Liver (tissue), 3 donors: Measurements from ENCODE around the gene STK33.

Experiments
- CTCF ChIP-seq: fragments of 150-350 bp; IDR thresholded peaks from 2 replicates; pipeline ENCODE4 v1.5.1; 2017; ENCODE audit warnings: improper control_type of control experiment, low read depth, low read length; ENCODE audit not compliant: missing input control
- REST ChIP-seq: IDR thresholded peaks from 2 replicates; pipeline ENCODE4 v1.6.1; 2016; ENCODE audit warnings: antibody characterized with exemption, mild to moderate bottlenecking
- TAF1 ChIP-seq: conservative IDR thresholded peaks from 2 replicates; pipeline ENCODE4 v1.6.1; 2016; ENCODE audit warnings: antibody characterized with exemption, mild to moderate bottlenecking
- donor health status: healthy.
- donor health status: healthy.

DNA sequence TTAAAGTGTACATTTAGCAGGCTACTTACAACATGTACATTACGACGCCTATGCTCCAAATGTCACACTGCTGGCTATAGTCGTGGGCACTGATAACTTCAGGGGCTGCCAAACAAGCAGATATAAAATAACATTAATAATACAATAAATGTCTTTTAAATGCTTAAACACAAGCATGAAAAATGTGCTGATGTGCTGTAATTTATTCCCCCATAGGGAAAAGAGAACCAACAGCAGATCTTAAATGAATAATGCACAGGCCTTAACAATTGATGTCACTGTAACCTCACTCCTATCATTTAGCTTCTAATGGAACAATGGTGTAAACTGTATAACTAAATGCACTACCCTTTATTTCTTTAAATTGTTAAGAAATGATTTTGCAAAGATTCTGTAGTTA lies 153.4 kb downstream of the STK33 start:
- TF ChIP-seq CTCF (no peak), TAF1 (no peak), REST (no peak)
